Astrocyte (in vitro differentiated cells and primary cell): Measurements from ENCODE around the gene PDF. TPM values are rescaled to one million over a fixed set of nuclear protein-coding genes. Genes with fewer than 3 reads are reported as not detected.

Experiments used
- DNase-seq: peaks from one replicate; pipeline ENCODE4 v3.0.0-alpha.2; 2010; ENCODE audit warnings: low read depth
- FAIRE-seq: peaks from 2 replicates; lab custom pipeline; 2011; peaks lifted over from hg19 to GRCh38; lab: Jason Lieb, UNC
- H2AFZ ChIP-seq: 2 replicates; pipeline ENCODE4 v1.6.0; 2012; ENCODE audit warnings: low read depth, low read length, inconsistent platforms
- H3K27ac ChIP-seq: 2 replicates; pipeline ENCODE4 v1.5.1; 2011; ENCODE audit warnings: low read depth, low read length, inconsistent platforms
- H3K27me3 ChIP-seq: 2 replicates; pipeline ENCODE4 v1.6.0; 2011; ENCODE audit warnings: low read length, inconsistent platforms; ENCODE audit not compliant: insufficient read depth
- H3K36me3 ChIP-seq: 2 replicates; pipeline ENCODE4 v1.5.1; 2011; ENCODE audit warnings: low read length, inconsistent platforms; ENCODE audit not compliant: insufficient read depth
- H3K4me1 ChIP-seq: 2 replicates; pipeline ENCODE4 v1.5.1; 2011; ENCODE audit warnings: low read length, inconsistent platforms; ENCODE audit not compliant: insufficient read depth
- H3K4me2 ChIP-seq: 2 replicates; pipeline ENCODE4 v1.6.0; 2012; ENCODE audit warnings: low read length, inconsistent platforms
- H3K4me3 ChIP-seq: 2 replicates; pipeline ENCODE4 v1.5.1; 2011; ENCODE audit warnings: low read depth, mild to moderate bottlenecking, low read length, inconsistent platforms; ENCODE audit not compliant: insufficient read depth
- H3K79me2 ChIP-seq: 2 replicates; pipeline ENCODE4 v1.6.0; 2012; ENCODE audit warnings: mild to moderate bottlenecking, low read length, inconsistent platforms; ENCODE audit not compliant: insufficient read depth
- H3K9ac ChIP-seq: 2 replicates; pipeline ENCODE4 v1.6.0; 2012; ENCODE audit warnings: mild to moderate bottlenecking, low read length, inconsistent platforms
- H3K9me3 ChIP-seq: 2 replicates; pipeline ENCODE4 v1.5.1; 2012; ENCODE audit warnings: low read depth, mild to moderate bottlenecking, low read length, inconsistent platforms; ENCODE audit not compliant: insufficient read depth
- H4K20me1 ChIP-seq: 2 replicates; pipeline ENCODE4 v1.6.0; 2012; ENCODE audit warnings: low read length, inconsistent platforms; ENCODE audit not compliant: insufficient read depth
- H3K27ac Mint-ChIP-seq: one replicate; pipeline ENCODE4 v1.8.0; 2021; ENCODE audit warnings: mild to moderate bottlenecking, mixed read lengths; ENCODE audit not compliant: unreplicated experiment
- H3K27me3 Mint-ChIP-seq: one replicate; pipeline ENCODE4 v1.8.0; 2021; ENCODE audit warnings: low read depth, mixed read lengths; ENCODE audit not compliant: unreplicated experiment
- H3K36me3 Mint-ChIP-seq: one replicate; pipeline ENCODE4 v1.8.0; 2021; ENCODE audit warnings: low read depth, mixed read lengths; ENCODE audit not compliant: unreplicated experiment
- H3K4me1 Mint-ChIP-seq: one replicate; pipeline ENCODE4 v1.8.0; 2021; ENCODE audit warnings: low read depth, mixed read lengths; ENCODE audit not compliant: unreplicated experiment
- H3K4me3 Mint-ChIP-seq: one replicate; pipeline ENCODE4 v1.8.0; 2021; ENCODE audit warnings: mild to moderate bottlenecking, moderate library complexity, mixed read lengths; ENCODE audit not compliant: unreplicated experiment
- H3K9me3 Mint-ChIP-seq: one replicate; pipeline ENCODE4 v1.8.0; 2021; ENCODE audit warnings: mild to moderate bottlenecking, mixed read lengths; ENCODE audit not compliant: unreplicated experiment
- CTCF ChIP-seq: IDR thresholded peaks from 2 replicates; pipeline ENCODE4 v1.5.1; 2011; ENCODE audit warnings: low read depth, mild to moderate bottlenecking, inconsistent platforms, low read length, moderate library complexity; ENCODE audit not compliant: insufficient read depth
- EZH2 ChIP-seq: IDR thresholded peaks from 2 replicates; pipeline ENCODE4 v1.6.1; 2012; ENCODE audit warnings: mild to moderate bottlenecking, low read length, inconsistent platforms; ENCODE audit not compliant: insufficient read depth
- total RNA-seq: library from RNA; stranded (reverse); gene quantifications from 2 replicates; pipeline ENCODE4 v1.2.1, GENCODE V29; 2021

The PDF gene
- total RNA-seq, 1 donor from 2014 or later: 14.9 TPM

- DNase-seq (no peak), FAIRE-seq (no peak)
- no peak overlapping the region for H3K4me2 ChIP-seq
- no peak overlapping the region for H3K4me3 Mint-ChIP-seq
- peaks cover 12% of the 10 kb centered on the region for H3K4me1 ChIP-seq
- H3K36me3 Mint-ChIP-seq: peaks cover 6% of the 10 kb centered on the region
- H3K4me1 Mint-ChIP-seq: peaks cover 10% of the 10 kb centered on the region
- H3K27me3 ChIP-seq: no peaks in the 10 kb centered on the region
- H3K79me2 ChIP-seq: peaks cover 40% of the 10 kb centered on the region
- no peak overlapping the region for H3K9ac ChIP-seq
- H2AFZ ChIP-seq: no peak overlapping the region
- TF ChIP-seq EZH2 (no peak), CTCF (no peak)
- H3K27me3 Mint-ChIP-seq: no peaks in the 10 kb centered on the region
- H3K36me3 ChIP-seq: peaks cover 29% of the 10 kb centered on the region
- no peak overlapping the region for H3K27ac Mint-ChIP-seq
- no peaks in the 10 kb centered on the region for H4K20me1 ChIP-seq
- no peaks in the 10 kb centered on the region for H3K9me3 Mint-ChIP-seq
- H3K9me3 ChIP-seq: no peaks in the 10 kb centered on the region
- no peak overlapping the region for H3K4me3 ChIP-seq
- no peak overlapping the region for H3K27ac ChIP-seq
Observed at GRCh38 chr16:69344171-69344570, 13.8 kb upstream of the PDF start.

GRCh38 chr16:69340095-69340644 lies 9.8 kb upstream of the PDF start:
- DNase-seq: no peak
- H3K27ac ChIP-seq: peak overlapping the region; percentile 77
- no peak for TF ChIP-seq EZH2
- TF ChIP-seq CTCF: no peak
- Mint-ChIP-seq H3K4me3 (peak overlapping the region; percentile 100), H3K27me3 (no peaks in the 10 kb centered on the region), H3K4me1 (peaks cover 18% of the 10 kb centered on the region), H3K36me3 (peaks cover 13% of the 10 kb centered on the region), H3K9me3 (no peaks in the 10 kb centered on the region), H3K27ac (peak overlapping the region; percentile 99)
- H2AFZ ChIP-seq: peak overlapping the region; percentile 63
- peaks cover 19% of the 10 kb centered on the region for H3K4me1 ChIP-seq
- H4K20me1 ChIP-seq: peaks cover 3% of the 10 kb centered on the region
- H3K79me2 ChIP-seq: peaks cover 74% of the 10 kb centered on the region
- H3K4me2 ChIP-seq: peak overlapping the region; percentile 99
- no peaks in the 10 kb centered on the region for H3K27me3 ChIP-seq
- H3K9me3 ChIP-seq: no peaks in the 10 kb centered on the region
- H3K4me3 ChIP-seq: peak overlapping the region; percentile 90
- H3K9ac ChIP-seq: peak overlapping the region; percentile 90
- no peak for FAIRE-seq
- H3K36me3 ChIP-seq: peaks cover 37% of the 10 kb centered on the region
